Measurements from ENCODE around the gene SCARB2. TPM values are rescaled to one million over a fixed set of nuclear protein-coding genes. Genes with fewer than 3 reads are reported as not detected.

The SCARB2 gene
- total and polyA plus RNA-seq, 2 experiments from 2014 or later: 131 to 246 TPM

DNA sequence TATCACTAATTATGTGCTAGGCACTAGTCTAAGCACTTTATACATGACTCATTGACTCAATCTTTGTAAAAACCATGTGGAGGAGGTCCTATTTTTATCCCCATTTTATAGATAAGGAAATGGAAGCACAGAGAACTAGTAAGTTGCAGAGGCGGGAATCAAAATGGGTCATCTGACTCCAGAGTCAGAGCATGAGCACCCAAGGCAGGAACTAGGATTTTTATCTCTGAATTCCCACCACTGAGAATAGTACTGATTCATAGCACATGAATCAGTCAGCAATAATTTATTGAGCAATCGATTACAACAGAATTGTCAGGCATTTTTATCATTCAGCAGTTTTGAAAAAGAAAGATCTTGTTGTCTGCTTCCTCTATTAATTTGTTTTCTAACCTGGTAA, 19.3 kb downstream of the SCARB2 start:
- H3K4me3 ChIP-seq: no peak overlapping the region
- H3K79me2 ChIP-seq: peaks cover 85% of the 10 kb centered on the region
- TF ChIP-seq, protein P1, sequence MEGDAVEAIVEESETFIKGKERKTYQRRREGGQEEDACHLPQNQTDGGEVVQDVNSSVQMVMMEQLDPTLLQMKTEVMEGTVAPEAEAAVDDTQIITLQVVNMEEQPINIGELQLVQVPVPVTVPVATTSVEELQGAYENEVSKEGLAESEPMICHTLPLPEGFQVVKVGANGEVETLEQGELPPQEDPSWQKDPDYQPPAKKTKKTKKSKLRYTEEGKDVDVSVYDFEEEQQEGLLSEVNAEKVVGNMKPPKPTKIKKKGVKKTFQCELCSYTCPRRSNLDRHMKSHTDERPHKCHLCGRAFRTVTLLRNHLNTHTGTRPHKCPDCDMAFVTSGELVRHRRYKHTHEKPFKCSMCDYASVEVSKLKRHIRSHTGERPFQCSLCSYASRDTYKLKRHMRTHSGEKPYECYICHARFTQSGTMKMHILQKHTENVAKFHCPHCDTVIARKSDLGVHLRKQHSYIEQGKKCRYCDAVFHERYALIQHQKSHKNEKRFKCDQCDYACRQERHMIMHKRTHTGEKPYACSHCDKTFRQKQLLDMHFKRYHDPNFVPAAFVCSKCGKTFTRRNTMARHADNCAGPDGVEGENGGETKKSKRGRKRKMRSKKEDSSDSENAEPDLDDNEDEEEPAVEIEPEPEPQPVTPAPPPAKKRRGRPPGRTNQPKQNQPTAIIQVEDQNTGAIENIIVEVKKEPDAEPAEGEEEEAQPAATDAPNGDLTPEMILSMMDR (IDR thresholded peaks at IDR 0.05; ENCODE audit: poor library complexity): no peak
- no peak for TF ChIP-seq EZH2phosphoT487 (IDR thresholded peaks at IDR 0.05; ENCODE audit: low read depth, severe bottlenecking, unreplicated experiment)
- no peak for TF ChIP-seq EZH2 (IDR thresholded peaks at IDR 0.05; ENCODE audit: borderline replicate concordance)
- H3K27ac ChIP-seq: peak overlapping the region; percentile 74
- H3K36me3 ChIP-seq (replicated peaks; ENCODE audit: insufficient read depth, low read depth): peaks cover 5% of the 10 kb centered on the region
- H4K20me1 ChIP-seq (ENCODE audit: insufficient read depth, poor library complexity, severe bottlenecking): no peaks in the 10 kb centered on the region
- H3K9me2 ChIP-seq (replicated peaks; ENCODE audit: insufficient read depth): no peaks in the 10 kb centered on the region
- DNase-seq (ENCODE audit: low spot score): peak; percentile 44
- WGBS (ENCODE audit: low lambda C conversion rate, missing lambda C conversion rate): 74% methylated on average over 2 of the region's 2 CpGs
- H3K4me1 ChIP-seq (ENCODE audit: insufficient read depth): peaks cover 61% of the 10 kb centered on the region
- H3K9me3 ChIP-seq (ENCODE audit: low read depth): no peaks in the 10 kb centered on the region
- no peak overlapping the region for H2AFZ ChIP-seq
- no peaks in the 10 kb centered on the region for H3K27me3 ChIP-seq
- H3K4me2 ChIP-seq: no peak overlapping the region

DNA sequence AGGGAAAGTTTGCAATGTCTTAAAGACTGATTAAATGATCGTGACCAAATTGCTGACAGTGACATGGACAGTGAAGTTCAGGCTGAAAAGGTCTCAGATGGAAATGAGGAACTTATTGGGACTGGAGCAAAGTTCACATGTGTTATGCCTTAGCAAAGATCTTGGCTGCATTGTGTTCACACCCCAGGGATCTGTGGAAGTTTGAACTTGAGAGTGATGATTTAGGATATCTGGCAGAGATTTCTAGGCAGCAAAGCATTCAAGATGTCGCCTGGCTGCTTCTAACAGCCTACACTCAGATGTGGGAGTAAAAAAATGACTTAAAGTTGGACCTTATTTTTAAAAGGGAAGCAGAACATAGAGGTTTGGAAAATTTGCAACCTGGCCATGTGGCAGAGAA, 21.4 kb downstream of the SCARB2 start:
- Histone ChIP-seq H3K4me3 (no peak overlapping the region), H3K9me3 (ENCODE audit: low read depth) (no peaks in the 10 kb centered on the region), H4K20me1 (ENCODE audit: insufficient read depth, poor library complexity, severe bottlenecking) (peaks cover 9% of the 10 kb centered on the region), H3K27ac (peak overlapping the region; percentile 74), H3K36me3 (replicated peaks; ENCODE audit: insufficient read depth, low read depth) (peaks cover 5% of the 10 kb centered on the region), H3K79me2 (peaks cover 96% of the 10 kb centered on the region), H3K4me1 (ENCODE audit: insufficient read depth) (peaks cover 50% of the 10 kb centered on the region), H2AFZ (no peak overlapping the region), H3K27me3 (no peaks in the 10 kb centered on the region), H3K9me2 (replicated peaks; ENCODE audit: insufficient read depth) (no peaks in the 10 kb centered on the region), H3K4me2 (no peak overlapping the region)
- DNase-seq (ENCODE audit: low spot score): no peak
- no peak for TF ChIP-seq EZH2phosphoT487 (IDR thresholded peaks at IDR 0.05; ENCODE audit: low read depth, severe bottlenecking, unreplicated experiment)
- TF ChIP-seq EZH2 (IDR thresholded peaks at IDR 0.05; ENCODE audit: borderline replicate concordance): no peak
- TF ChIP-seq, protein P1 (IDR thresholded peaks at IDR 0.05; ENCODE audit: poor library complexity): no peak
- 92% methylated on average over 2 of the region's 2 CpGs for WGBS (ENCODE audit: low lambda C conversion rate, missing lambda C conversion rate)

DNA sequence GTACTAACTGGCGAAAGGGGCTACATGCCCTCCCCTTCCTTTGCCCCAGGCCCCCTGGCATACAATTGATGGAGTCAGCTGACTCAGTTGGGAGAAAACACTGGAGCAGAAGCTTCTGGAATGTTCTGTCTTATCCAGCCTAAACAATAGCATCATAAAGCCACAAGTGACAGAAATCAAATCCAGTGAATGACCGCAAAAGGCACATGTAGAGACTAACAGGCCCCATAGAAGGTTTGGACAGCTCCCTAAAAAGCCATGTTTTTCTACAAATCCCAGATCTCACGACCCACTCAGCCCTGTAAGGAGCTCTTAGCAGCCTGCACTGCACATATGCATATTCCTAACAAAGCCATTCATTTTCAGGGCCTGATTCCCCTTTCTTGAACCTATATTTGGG, 25.1 kb downstream of the SCARB2 start:
- Histone ChIP-seq H3K36me3 (replicated peaks; ENCODE audit: insufficient read depth, low read depth) (peaks cover 5% of the 10 kb centered on the region), H3K4me2 (no peak overlapping the region), H3K27ac (no peak overlapping the region), H3K4me1 (ENCODE audit: insufficient read depth) (peaks cover 19% of the 10 kb centered on the region), H3K79me2 (peaks cover 99% of the 10 kb centered on the region), H4K20me1 (ENCODE audit: insufficient read depth, poor library complexity, severe bottlenecking) (peaks cover 11% of the 10 kb centered on the region), H2AFZ (no peak overlapping the region), H3K9me3 (ENCODE audit: low read depth) (no peaks in the 10 kb centered on the region), H3K4me3 (no peak overlapping the region), H3K27me3 (no peaks in the 10 kb centered on the region), H3K9me2 (replicated peaks; ENCODE audit: insufficient read depth) (no peaks in the 10 kb centered on the region)
- DNase-seq (ENCODE audit: low spot score): no peak
- 87% methylated on average over 3 of the region's 3 CpGs for WGBS (ENCODE audit: low lambda C conversion rate, missing lambda C conversion rate)
- TF ChIP-seq, protein P1 (IDR thresholded peaks at IDR 0.05; ENCODE audit: poor library complexity): no peak
- TF ChIP-seq EZH2phosphoT487 (IDR thresholded peaks at IDR 0.05; ENCODE audit: low read depth, severe bottlenecking, unreplicated experiment) (no peak), EZH2 (IDR thresholded peaks at IDR 0.05; ENCODE audit: borderline replicate concordance) (no peak)

DNA sequence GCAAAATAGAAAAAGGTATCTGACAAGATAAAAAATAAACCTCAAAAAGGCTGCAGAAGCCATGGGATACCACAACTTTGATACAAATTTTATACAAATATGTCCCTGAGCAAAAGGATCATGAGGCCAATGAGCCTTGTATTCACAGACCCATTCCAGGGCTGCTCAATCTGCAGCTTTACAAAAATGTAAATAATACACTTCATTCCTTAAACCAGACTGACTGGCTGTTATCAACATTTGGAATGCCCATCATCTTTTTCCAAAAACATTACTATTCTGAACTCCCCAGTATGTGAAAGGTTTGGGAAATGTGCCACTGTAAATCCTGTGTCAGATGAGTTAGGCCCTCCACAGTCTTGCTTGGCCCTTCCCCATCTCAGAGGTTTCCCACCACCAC, 25.5 kb downstream of the SCARB2 start:
- H4K20me1 ChIP-seq (ENCODE audit: insufficient read depth, poor library complexity, severe bottlenecking): peaks cover 11% of the 10 kb centered on the region
- H3K4me3 ChIP-seq: no peak overlapping the region
- no peak overlapping the region for H2AFZ ChIP-seq
- peaks cover 16% of the 10 kb centered on the region for H3K4me1 ChIP-seq (ENCODE audit: insufficient read depth)
- peaks cover 5% of the 10 kb centered on the region for H3K36me3 ChIP-seq (replicated peaks; ENCODE audit: insufficient read depth, low read depth)
- TF ChIP-seq, protein P1 (IDR thresholded peaks at IDR 0.05; ENCODE audit: poor library complexity): no peak
- TF ChIP-seq EZH2 (IDR thresholded peaks at IDR 0.05; ENCODE audit: borderline replicate concordance) (no peak), EZH2phosphoT487 (IDR thresholded peaks at IDR 0.05; ENCODE audit: low read depth, severe bottlenecking, unreplicated experiment) (no peak)
- no peaks in the 10 kb centered on the region for H3K9me3 ChIP-seq (ENCODE audit: low read depth)
- no peaks in the 10 kb centered on the region for H3K9me2 ChIP-seq (replicated peaks; ENCODE audit: insufficient read depth)
- H3K27me3 ChIP-seq: no peaks in the 10 kb centered on the region
- DNase-seq (ENCODE audit: low spot score): no peak
- no peak overlapping the region for H3K4me2 ChIP-seq
- H3K27ac ChIP-seq: no peak overlapping the region
- H3K79me2 ChIP-seq: peaks cover 99% of the 10 kb centered on the region
